HG03196 (cell line): ENCODE measurements around the gene GBE1.
A peak's percentile ranks its signal among the peaks of the same experiment; 100 is the strongest.
"Not testable (repeated sequence)": the region's sequence is repeated elsewhere in the genome, so short reads cannot be mapped to it uniquely, and the experiment has no call there.

ENCODE experiments used
- ATAC-seq: cut with Tn5 transposase; IDR thresholded peaks from one replicate; pipeline ENCODE4 v1.9.1; 2021; ENCODE audit not compliant: unreplicated experiment

GBE1 gene

DNA sequence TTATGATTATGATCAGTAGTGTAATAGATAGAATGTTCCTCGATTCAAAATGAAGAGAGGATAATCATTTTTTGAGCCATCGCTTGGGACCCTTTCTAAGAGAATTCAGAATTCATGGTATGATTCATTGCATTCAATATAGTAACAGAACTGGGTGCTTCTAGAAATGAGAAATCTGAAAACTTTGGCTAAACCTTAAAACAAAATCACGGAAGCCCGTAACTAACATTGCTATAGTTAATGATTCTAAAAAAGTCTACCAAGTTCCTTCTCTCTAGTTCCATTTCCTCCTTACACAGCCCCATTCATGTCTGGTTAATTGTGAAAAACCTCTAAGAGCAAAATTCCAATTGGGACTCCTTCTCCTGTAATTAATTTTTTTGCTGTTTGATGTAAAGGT is 217.1 kb downstream of the GBE1 start:
- no peak for ATAC-seq

DNA sequence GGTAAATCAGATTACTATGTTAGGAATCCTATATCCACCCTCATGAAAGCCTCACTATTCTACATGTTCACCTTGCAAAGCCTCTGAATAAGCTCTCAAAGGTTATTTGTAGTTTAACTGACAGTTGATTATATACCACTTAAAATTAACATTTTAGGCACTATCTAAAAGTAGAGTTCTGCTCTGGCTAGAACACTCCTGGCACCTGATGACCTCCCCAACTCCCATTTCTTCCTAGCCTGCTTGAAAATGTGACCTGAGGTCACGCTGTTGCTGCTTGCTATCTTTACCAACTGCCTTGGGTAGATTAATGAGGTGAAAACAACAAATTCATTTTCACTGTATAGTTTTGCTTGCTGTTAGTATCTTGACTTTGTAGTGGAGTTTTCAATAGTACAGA is 220.7 kb downstream of the GBE1 start:
- ATAC-seq: no peak

DNA sequence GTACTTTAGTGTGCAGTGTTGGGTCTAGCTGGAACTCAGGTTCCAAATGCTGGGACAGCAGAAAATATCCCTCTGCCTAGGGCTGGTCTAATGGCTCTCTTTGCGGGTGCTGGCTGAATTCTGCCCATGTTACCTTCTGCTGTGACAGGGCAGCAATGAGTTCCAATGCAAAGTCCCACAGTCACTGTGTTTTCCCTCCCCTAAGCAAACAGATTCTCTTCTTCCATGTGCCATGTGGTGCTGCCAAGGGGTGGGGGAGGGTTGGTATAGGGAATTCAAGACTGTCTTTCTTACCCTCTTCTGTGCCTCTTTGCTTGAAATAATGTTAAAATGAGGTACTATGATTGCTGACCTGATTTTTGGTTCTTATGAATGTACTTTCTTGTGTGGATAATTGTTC is 229.6 kb downstream of the GBE1 start:
- no peak for ATAC-seq

DNA sequence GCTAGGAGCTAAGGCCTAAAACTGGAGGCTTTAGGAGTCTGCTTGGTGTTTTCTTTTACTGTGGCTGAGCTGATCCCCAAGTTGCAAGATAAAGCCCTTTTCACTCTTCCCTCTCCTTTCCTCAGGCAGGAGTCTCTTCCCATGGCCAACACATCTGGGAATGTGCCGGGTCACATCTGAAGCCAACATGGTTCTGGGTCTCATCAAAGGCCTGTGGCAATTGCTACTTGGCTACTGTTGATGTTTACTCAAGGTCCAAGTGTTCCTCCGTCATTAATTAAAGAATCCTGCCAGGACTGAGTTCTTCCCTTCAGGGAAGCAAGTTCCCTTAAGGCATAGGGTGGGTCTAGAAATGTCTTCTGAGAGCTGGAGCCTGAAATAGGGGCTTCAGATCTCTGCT is 230.2 kb downstream of the GBE1 start:
- no peak for ATAC-seq

DNA sequence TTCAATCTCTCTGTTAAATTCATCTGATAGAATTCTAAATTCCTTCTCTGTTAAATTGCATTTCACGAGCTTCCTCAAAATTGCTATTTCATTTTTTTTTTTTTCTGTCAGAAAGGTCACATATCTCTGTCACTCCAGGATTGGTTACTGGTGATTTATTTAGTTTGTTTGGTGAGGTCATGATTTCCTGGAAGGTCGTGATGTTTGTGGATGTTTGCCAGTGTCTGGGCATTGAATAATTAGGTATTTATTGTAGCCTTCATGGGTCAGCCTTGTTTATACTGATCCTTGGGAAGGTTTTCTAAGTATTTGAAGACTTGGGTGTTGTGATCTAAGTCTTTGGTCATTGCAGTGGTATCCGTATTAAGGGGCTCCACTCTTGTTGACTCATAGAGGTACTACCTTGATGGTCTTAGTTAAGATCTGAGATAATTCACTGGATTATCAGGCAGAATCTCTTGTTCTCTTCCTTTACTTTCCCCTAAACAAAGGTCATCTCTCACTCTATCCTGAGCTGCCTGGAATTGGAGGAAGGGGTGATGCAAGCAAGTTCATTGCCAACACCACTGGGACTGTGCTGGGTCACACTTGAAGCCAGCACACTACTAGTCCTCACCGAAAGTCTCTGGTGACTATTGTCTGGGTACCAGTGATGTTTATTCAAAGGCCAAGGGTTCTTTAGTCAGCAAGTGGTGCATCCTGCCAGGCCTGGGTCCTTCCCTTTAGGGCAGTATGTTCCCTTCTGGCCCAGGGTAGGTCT is 231.1 kb downstream of the GBE1 start:
- ATAC-seq: no peak

DNA sequence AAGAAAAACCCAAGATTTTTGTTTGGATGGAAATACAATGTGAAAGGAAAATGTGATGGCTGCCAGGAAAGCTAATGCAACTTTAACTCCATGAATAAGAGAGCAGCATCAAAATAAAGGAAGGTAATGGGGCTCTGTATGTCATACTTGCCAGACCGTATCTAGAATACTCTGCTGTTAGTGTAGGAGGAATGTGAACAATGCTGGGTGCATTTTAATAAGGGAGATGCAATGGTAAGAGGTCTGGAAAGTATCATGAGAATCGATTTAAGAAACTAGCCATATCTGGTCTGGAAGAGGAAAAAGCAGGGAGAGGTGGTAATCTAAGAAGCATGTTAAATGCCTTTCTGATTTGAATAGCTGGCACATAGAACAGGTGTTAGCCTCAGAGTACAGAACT is 239.6 kb downstream of the GBE1 start:
- ATAC-seq: no peak

DNA sequence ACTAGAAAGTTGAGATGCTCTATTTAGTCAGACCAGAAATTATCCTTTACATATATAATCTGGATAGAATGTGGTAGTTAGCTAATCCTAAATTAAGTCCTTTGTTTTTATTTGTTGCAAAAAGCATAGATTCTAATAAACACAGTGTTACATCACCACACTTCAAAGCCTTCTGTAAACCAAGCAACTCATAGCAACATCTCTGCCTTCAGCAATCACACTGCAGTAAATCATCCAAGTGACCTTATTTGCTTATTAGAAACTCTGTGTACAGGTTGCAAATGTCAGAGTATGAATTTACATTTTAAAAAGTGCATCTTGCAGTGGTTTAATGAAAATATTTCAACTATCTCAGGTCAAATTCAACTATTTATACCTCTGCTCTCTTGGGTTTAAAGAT is 242.5 kb downstream of the GBE1 start:
- no peak for ATAC-seq

DNA sequence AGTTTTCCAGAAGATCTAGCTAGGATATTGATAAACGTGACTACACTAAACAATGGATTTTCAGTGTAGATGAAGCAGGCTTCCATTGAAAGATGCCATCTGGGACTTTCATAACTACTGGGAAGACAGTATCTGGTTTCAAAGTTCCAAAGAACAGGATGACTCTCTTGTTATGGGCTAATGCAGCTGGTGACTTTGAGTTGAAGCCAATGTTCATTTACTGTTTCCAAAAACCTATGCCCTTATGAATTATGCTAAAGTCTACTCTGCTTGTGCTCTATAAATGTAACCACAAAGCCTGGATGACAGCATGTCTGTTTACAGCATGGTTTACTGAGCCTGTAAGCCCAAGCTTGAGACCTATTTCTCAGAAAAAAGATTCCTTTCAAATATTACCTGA is 245.4 kb downstream of the GBE1 start:
- ATAC-seq: no peak

DNA sequence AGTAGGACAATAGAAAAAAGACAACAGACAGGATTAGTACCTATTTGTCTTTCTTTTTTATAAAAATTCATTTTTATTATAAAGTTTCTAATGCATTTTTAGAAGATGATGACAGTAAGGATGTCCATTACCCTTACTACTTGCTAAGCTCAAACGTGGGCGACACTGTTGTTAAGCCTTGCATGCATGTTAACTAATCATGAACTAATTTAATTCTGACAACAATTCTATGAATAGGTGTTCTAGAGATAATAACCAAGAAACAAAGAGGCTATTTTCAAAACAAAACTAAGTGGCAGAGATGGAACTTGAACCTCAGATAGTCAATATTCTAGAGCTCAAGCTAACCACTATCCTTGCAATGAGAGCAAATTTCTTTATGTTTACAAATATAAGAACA is 247.9 kb downstream of the GBE1 start:
- no peak for ATAC-seq

DNA sequence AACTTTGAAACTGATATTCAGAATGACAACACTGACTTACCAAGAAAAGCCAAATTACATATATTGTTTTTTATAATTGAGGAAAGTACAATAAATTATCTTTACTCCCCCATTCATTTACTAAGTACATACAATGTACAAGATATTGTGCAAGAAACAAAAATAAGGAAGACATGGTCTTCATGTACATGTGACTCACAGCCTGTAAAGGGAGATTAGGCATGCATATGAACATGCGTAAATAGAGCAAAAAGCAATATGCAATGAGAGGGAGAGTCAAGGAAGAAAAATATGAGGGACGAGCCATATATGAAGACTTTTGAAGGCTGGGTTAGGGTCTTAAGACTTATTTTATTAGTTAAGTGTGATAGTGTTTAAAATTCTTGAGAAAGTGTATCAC is 258.4 kb downstream of the GBE1 start:
- ATAC-seq: no peak

DNA sequence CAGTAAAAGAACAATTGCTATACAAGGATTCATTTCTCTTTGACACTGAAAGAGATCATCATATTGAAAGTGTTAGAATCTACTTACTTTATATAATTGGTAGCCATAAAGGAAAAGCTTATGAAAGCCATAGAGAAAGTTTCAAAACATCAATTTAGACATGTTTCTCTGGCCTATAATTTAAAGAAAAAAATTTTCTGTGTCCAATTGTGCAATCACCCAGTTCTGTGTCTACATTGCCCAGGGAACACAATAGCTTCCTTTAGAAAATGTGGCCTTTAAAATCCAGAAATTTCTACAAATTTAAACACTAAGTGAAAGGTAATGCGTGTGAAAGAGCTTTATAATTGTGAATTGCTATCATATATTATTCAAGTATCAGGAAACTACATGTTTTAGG is 259.2 kb downstream of the GBE1 start:
- no peak for ATAC-seq

DNA sequence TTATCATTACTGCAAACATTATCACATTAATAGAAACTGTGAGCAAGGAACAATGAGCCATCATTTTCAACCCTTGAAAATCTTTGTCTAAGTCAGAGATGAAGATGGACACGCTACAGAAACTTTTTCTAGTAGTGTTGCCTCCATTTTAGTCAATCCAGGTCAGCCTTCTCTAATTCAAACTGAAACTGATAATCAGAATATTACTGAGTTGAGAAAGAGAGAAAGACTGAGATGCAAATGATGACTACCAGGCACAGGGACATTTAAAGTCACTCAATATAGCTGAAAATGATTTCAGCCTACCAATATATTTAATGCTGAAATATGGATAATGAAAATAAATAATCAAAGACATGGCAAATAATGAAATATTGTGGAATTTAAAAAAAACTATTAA is 261.4 kb downstream of the GBE1 start:
- no peak for ATAC-seq

DNA sequence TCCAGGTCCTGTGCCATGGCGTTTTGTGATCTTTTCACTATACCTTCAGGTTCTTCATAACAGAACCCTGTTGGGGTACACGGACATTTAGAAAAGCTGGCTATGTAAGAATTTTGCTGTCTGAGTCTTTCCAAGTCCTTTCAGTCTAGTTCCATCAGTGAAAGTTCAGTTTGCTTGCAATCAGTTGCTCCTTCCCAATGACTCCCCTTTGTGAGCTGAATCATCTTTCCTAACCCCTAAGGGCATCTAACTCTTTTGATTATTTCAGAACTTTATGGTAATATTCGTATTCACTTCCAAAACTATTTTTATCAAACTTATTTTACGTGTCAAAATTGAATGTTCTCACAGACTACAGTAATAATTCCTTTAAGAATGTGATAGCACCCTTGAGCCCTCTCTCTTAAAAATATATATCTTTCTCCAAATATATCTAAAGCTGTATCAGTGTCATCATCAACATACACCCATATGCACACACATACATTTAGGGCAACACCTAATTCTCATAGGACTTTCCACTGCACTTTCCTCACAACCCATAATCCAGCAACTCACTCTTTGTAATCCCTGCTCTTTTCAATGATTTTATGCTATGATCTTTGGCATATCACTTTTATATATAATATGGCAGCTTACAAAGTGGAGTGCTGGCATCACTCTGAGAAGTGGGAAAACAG is 263.7 kb downstream of the GBE1 start:
- ATAC-seq: no peak

DNA sequence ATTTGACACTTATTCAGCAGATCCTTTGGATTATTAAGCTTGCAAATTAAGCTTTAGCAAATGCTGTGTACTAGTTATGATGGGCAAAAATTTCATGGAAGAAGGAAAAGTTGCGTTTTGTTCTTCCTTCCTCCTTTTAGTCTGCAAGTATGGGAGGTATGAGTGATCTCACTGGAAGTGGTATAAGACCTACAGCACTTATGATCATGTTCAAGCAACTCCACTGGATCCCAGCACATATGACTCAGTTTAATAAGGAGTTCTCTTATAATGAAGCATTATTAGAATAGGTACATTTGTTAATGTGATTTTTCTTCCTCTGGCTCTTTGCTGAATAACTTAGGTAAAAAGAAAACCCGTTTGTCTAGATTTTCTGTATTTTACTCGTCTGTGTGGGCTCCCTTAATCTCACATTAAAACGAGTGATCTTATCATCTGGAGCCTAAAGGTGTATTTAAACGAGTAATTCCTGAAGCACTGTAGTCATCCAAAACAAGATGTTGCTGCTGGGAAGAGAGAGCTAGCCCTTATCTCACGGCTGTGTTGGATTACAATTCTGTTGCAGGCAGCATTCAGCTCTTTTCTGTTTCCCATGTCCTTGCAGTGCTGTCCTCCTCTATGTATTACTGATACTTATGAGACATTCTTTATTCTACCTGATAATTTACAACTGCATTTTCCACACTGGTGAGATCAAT is 264.9 kb downstream of the GBE1 start:
- ATAC-seq: no peak

DNA sequence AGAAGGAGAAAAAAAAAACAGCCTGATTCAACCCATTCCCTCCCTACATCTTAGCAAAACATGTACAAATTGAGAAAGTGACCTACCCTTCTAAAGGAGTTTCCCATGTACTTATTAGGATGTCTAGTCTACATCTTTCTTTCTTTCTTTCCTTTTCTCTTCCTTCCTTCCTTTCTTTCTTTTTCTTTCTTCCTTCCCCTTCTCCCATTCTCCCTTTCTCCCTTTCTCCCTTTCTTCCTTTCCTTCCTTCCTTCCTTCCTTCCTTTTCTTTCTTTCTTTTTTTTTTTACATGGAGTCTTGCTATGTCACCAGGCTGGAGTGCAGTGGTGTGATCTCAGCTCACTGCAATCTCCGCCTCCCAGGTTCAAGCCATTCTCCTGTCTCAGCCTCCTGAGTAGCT is 269.0 kb downstream of the GBE1 start:
- not testable (repeated sequence) for ATAC-seq

DNA sequence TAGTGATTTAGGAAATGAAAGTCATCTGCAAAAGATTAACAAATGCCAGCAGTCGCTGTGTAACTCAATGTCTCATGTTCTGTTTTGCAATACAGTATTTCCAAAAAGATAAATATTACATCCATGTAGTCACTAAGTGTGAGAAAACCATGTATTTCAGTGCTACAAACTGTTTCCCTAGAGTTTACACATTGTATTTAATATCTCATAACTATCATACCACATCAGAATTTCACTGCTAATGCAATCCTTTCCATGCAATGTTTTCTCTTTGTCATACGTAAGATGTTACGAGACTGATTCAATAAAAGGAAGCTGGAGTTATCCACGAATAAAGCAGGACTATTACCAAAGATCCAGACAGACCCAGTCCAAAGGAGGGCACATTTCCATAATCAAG is 269.4 kb downstream of the GBE1 start:
- no peak for ATAC-seq

DNA sequence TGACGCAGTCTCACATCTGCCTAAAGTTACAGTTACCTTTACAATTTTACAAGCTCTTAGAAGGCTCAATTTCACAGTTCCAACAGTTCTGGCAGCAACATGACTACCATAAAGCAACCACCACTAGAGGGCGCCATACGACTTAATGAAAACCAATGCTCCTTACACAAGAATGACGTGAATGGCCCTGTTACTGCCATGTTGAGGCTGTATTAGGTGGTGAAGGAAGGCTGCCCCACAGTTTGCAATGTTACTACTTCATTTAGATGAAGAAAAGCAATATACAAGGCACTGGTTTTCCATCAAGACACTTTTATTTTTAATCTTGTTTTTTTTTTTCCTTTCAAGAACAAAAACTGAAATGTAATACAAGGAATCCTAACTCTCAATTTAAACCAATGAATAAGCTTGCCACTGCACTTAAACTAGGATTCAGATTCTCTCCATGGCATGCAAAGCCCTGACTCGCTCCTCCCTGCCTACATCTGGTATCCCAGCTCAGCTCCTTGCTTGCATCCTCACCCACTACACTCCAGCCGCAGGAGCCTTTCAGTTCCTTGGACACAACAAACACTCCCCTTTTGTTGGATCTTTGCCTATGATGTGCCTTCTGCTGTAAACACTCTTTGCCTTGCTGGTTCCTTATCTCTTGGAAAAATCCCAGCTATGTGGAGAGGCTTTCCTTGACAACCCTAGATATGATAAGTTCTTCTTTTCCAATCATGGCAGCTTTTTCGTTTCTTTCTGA is 270.7 kb downstream of the GBE1 start:
- ATAC-seq: peak; percentile 85

DNA sequence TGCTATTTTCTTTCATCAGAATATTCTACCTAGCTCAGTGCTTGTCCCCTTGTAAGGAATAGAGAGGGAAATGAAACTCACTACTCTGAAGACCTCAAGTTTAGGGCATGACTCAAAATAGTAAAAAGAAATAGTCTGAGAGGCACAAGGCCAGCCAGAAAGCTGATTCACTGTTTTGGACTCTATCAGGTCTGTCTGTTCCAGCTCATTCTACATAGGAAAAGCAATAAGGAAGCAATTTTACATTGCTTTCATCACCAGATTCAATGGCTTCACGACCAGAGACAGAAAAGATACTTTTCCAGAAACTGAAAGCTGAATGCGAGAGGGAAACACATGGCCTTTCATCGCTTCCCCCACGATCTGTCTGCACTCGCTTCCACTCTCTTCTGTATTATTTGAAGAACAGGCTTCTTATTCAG is 276.0 kb downstream of the GBE1 start:
- ATAC-seq: peak; percentile 98

DNA sequence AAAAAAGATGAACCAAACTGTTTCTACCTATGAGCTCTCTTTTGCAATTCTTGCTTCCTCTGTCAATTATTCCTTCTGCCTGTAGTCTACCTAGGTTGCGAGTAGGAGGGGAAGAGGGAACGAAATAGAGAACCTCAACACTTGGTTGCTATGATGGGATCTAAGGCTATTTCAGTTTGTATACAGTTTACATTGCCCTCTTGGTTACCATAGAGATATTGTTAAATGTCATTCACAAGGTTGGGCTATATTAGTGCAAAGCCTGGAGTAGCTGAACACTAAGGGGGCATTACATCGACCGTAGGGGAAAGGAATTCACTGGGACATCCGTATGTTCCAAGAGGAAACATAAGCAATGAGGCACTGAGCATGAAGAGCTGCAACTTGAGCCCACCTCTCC is 276.9 kb downstream of the GBE1 start:
- ATAC-seq: no peak

DNA sequence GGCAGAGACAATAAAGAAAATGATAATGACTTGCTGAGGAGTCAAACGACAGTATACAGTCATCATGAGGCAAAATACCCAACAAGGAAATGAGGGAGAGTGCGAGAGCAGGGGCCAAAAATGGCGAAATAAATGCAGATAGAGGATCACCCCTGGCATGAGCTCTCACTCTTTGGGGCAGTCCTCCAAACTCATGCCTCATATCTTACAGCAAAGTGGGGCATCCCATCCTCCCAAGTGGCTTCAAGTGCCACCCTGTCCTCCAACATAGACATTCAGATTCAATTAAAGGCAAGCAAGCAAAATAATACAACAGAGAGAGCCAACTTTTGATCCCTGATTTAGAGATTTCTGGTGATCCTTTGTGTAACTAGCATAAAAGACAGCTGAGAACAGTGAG is 278.4 kb downstream of the GBE1 start:
- no peak for ATAC-seq

DNA sequence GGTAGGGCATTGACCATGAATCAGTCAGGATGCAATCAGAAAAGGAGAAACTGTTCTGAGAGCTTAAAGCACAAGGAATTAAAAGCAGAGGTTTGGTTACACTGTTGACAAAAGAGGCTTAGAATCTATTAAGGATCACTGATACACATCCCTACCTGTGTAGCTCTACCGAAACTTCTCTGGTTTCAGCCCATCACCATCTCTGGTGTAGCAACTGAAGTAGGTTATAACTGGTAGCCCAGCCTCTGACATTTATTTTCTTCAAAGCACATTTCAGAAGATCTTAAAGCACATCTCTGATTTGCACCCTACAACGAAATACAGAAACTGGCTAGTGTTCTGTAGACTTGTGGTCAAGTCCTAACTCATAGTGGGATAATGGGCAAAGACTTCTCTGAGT is 283.7 kb downstream of the GBE1 start:
- no peak for ATAC-seq

DNA sequence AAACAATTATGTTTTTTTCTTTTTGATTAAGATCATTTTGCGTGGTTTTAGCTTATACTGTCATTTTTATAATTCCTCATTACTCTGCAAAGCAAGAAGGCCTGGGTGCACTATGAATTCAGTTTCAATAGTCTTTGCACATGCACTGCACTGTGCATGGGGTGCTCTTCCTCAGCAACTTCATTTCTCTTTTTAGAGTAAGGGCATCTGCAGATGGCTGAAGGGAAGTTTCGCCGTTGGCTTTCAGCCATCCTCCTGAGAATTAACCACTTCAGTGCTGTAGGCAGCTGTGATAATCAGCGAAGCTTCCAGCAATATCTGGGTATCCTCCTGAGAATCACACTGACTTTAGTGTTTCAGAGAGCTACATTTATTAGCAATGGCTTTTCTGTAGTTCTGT is 284.8 kb downstream of the GBE1 start:
- no peak for ATAC-seq
